Measurements from ENCODE around the gene BIRC5. TPM values are rescaled to one million over a fixed set of nuclear protein-coding genes. Genes with fewer than 3 reads are reported as not detected.
A peak's percentile ranks its signal among the peaks of the same experiment; 100 is the strongest.

The BIRC5 gene
- total RNA-seq, 2 donors from 2014 or later, result 15.2 to 77.1 TPM

GRCh38 chr17:78185981-78186691, 27.9 kb upstream of the BIRC5 start:
- Histone ChIP-seq H3K27me3 (no peaks in the 10 kb centered on the region), H3K4me3 (no peak overlapping the region), H3K36me3 (no peaks in the 10 kb centered on the region), H3K9ac (ENCODE audit: low read depth in 2 of 2, low read length in 2 of 2) (peak overlapping the region; percentile 73 to 77), H3K9me3 (no peaks in the 10 kb centered on the region), H3K4me1 (peaks cover 4% of the 10 kb centered on the region), H3K27ac (peak overlapping the region; percentile 63)
- intact Hi-C loops (cut with DNase I), result no loop called here
- TF ChIP-seq, protein P1, sequence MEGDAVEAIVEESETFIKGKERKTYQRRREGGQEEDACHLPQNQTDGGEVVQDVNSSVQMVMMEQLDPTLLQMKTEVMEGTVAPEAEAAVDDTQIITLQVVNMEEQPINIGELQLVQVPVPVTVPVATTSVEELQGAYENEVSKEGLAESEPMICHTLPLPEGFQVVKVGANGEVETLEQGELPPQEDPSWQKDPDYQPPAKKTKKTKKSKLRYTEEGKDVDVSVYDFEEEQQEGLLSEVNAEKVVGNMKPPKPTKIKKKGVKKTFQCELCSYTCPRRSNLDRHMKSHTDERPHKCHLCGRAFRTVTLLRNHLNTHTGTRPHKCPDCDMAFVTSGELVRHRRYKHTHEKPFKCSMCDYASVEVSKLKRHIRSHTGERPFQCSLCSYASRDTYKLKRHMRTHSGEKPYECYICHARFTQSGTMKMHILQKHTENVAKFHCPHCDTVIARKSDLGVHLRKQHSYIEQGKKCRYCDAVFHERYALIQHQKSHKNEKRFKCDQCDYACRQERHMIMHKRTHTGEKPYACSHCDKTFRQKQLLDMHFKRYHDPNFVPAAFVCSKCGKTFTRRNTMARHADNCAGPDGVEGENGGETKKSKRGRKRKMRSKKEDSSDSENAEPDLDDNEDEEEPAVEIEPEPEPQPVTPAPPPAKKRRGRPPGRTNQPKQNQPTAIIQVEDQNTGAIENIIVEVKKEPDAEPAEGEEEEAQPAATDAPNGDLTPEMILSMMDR (IDR thresholded peaks at IDR 0.05), result no peak
- peak; percentile 83 for DNase-seq

DNA sequence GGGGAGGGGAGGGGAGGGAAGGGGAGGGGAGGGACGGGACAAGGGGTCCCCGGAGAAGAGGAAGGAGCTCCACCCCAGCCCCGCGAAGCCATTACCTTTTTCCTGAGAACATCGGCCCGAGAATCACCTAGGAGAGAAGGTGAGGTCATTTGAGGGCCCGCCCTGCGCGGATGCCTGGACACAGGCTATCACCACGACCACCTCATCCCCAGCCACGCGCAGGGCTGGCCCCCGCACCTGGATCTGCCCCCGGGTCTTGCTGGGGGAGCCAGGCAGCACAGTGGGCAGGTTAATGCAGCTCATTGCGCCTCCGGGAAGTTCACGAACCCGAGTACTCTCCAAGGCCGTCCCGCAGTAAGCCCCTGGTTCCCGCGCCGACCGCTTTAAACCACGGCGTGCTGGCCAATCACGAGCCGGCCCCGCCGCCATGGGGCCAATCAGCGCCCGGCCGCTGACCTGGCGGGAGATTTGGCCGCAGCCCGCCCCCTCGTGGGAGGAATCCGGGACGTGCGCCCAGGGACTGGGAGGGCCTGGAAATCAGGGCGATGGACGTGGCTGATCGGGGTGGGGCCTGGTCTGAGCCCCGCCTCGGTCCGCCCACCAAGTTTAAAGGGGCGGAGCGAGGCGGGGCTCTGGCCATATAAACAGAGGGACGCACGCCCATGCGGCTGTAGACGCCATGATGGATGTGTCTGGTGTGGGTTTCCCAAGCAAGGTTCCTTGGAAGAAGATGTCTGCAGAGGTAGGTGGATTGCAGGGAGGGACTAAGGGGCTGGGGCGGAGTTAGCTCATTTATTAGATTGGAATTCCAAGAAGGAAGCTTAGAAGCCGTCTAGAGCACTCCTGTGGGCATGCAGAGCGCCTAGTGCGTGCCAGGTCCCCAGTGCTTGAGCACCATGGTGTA, 27.1 kb upstream of the BIRC5 start, which contains the start of the genes AFMID and TK1:
Gene AFMID (plus strand): TSS at position 671 of the 904 bp plus-strand sequence. CDS start 9 bp downstream, at position 680.
Gene TK1 (minus strand): TSS at position 361 of the 904 bp plus-strand sequence. CDS start 58 bp downstream, at position 303.
- peaks cover 4% of the 10 kb centered on the region for H3K4me1 ChIP-seq
- no peaks in the 10 kb centered on the region for H3K9me3 ChIP-seq
- TF ChIP-seq, protein P1 (IDR thresholded peaks at IDR 0.05), result peak; percentile 78
- peak within 1 kb of the TSS; percentile 84 for H3K27ac ChIP-seq
- no peaks in the 10 kb centered on the region for H3K27me3 ChIP-seq
- H3K4me3 ChIP-seq, result peak within 1 kb of the TSS; percentile 46
- DNase-seq, result peak; percentile 98
- intact Hi-C loops (cut with DNase I), result no loop called here
- peak within 1 kb of the TSS; percentile 73 to 77 for H3K9ac ChIP-seq (ENCODE audit: low read depth in 2 of 2, low read length in 2 of 2)
- no peaks in the 10 kb centered on the region for H3K36me3 ChIP-seq

GRCh38 chr17:78196716-78197115, 17.3 kb upstream of the BIRC5 start:
- DNase-seq, result no peak
- TF ChIP-seq, protein P1 (IDR thresholded peaks at IDR 0.05), result no peak

DNA sequence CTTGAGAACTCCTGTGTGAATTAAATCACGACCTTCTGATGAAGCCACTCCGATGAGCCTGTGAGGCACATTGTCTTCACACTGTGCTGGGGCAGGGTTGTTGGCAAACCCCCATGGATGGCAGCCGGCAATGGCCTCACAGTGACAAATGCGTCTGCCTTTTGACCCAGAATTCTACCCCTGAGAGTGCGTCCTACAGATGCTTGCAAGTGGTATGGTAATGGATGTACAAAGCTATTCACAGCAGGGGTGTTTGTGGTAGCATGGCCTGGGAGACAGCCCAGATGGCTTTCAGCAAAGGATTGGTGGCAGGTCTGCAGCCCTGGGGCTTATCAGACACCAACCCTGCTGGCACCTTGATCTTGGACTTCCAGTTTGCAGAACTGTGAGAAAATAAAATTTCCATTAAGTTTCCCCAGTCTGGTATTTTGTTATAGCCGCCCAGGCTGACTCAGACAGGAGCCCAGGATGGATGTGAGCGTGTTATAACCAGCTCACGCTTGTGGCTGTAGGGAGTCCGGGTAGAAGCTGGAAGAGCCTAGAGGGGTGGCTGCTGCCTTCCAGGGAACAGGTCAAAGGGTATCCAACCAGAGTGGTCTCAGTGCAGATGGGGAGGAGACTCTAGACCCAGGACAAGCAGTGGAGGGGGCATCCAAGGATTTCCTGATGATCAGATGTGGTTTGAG, 16.8 kb upstream of the BIRC5 start:
- no peaks in the 10 kb centered on the region for H3K9me3 ChIP-seq
- TF ChIP-seq, protein P1 (IDR thresholded peaks at IDR 0.05), result no peak
- H3K27ac ChIP-seq, result no peak overlapping the region
- intact Hi-C loops (cut with DNase I), result no loop called here
- H3K4me3 ChIP-seq, result no peak overlapping the region
- H3K9ac ChIP-seq (ENCODE audit: low read depth in 2 of 2, low read length in 2 of 2), result no peak overlapping the region
- no peak for DNase-seq
- H3K36me3 ChIP-seq, result no peaks in the 10 kb centered on the region
- H3K4me1 ChIP-seq, result peaks cover 4% of the 10 kb centered on the region
- H3K27me3 ChIP-seq, result no peaks in the 10 kb centered on the region

More at GRCh38 chr17:78196716-78197115, 17.3 kb upstream of the BIRC5 start:
- intact Hi-C loops (cut with DNase I), result no loop called here
- no peaks in the 10 kb centered on the region for H3K9me3 ChIP-seq
- no peak overlapping the region for H3K27ac ChIP-seq
- no peak overlapping the region for H3K9ac ChIP-seq (ENCODE audit: low read depth in 2 of 2, low read length in 2 of 2)
- no peaks in the 10 kb centered on the region for H3K36me3 ChIP-seq
- no peaks in the 10 kb centered on the region for H3K27me3 ChIP-seq
- no peak overlapping the region for H3K4me3 ChIP-seq
- H3K4me1 ChIP-seq, result peaks cover 4% of the 10 kb centered on the region

- no peak overlapping the region for H3K27ac ChIP-seq
- H3K4me3 ChIP-seq, result no peak overlapping the region
- DNase-seq, result no peak
Measured at GRCh38 chr17:78200451-78200850, 13.6 kb upstream of the BIRC5 start.

More at GRCh38 chr17:78200451-78200850, 13.6 kb upstream of the BIRC5 start:
- no peaks in the 10 kb centered on the region for H3K36me3 ChIP-seq
- no peaks in the 10 kb centered on the region for H3K27me3 ChIP-seq
- H3K9me3 ChIP-seq, result no peaks in the 10 kb centered on the region
- H3K4me1 ChIP-seq, result peaks cover 4% of the 10 kb centered on the region
- TF ChIP-seq, protein P1 (IDR thresholded peaks at IDR 0.05), result no peak
- intact Hi-C loops (cut with DNase I), result no loop called here
- H3K9ac ChIP-seq (ENCODE audit: low read depth in 2 of 2, low read length in 2 of 2), result no peak overlapping the region

All from colonic mucosa (tissue), 4 donors.